ENCODE results near the gene NRAP.

GRCh38 chr10:113681533-113682470, 18.0 kb upstream of the NRAP start:
- no peak for TF ChIP-seq CTCF (IDR thresholded peaks at IDR 0.05)
- TF ChIP-seq ZFX (IDR thresholded peaks at IDR 0.05; ENCODE audit: borderline replicate concordance): no peak

Data from 22Rv1 (cell line).